NCI-H1092 treated with DMSO at 0.1 percent for 48 hours (cell line): ENCODE data around the gene SMIM34.
"Not testable (repeated sequence)": the region's sequence is repeated elsewhere in the genome, so short reads cannot be mapped to it uniquely, and the experiment has no call there.

ENCODE experiments used
- DNase-seq: peaks from one replicate; lab custom pipeline; 2025; lab: John Stamatoyannopoulos, UW

SMIM34 gene

GRCh38 chr21:34423805-34424204, at the start of gene SMIM34:
SMIM34 (minus strand) TSS chr21:34423951; CDS start chr21:34423839, 112 bp downstream.
- DNase-seq, result not testable (repeated sequence)

- not testable (repeated sequence) for DNase-seq
Observed at GRCh38 chr21:34467333-34467732, 43.6 kb upstream of the SMIM34 start.

- not testable (repeated sequence) for DNase-seq
Observed at GRCh38 chr21:34459426-34459825, 35.7 kb upstream of the SMIM34 start.

GRCh38 chr21:34458266-34458665, 34.5 kb upstream of the SMIM34 start:
- not testable (repeated sequence) for DNase-seq

- not testable (repeated sequence) for DNase-seq
Observed at GRCh38 chr21:34456180-34456579, 32.4 kb upstream of the SMIM34 start.

- DNase-seq, result not testable (repeated sequence)
Observed at GRCh38 chr21:34455628-34456027, 31.9 kb upstream of the SMIM34 start.

GRCh38 chr21:34447018-34447417, 23.3 kb upstream of the SMIM34 start:
- not testable (repeated sequence) for DNase-seq

- not testable (repeated sequence) for DNase-seq
Observed at GRCh38 chr21:34443486-34443885, 19.7 kb upstream of the SMIM34 start.

- DNase-seq, result not testable (repeated sequence)
Observed at GRCh38 chr21:34429710-34430109, 6.0 kb upstream of the SMIM34 start.

- DNase-seq, result not testable (repeated sequence)
Observed at GRCh38 chr21:34428441-34428840, 4.7 kb upstream of the SMIM34 start.

- DNase-seq, result not testable (repeated sequence)
Observed at GRCh38 chr21:34427339-34427738, 3.6 kb upstream of the SMIM34 start.

- DNase-seq, result not testable (repeated sequence)
Observed at GRCh38 chr21:34417448-34418077, 6.2 kb downstream of the SMIM34 start.

GRCh38 chr21:34407294-34407693, 16.5 kb downstream of the SMIM34 start:
- not testable (repeated sequence) for DNase-seq

GRCh38 chr21:34406676-34407075, 17.1 kb downstream of the SMIM34 start:
- DNase-seq, result not testable (repeated sequence)

- not testable (repeated sequence) for DNase-seq
Observed at GRCh38 chr21:34406102-34406501, 17.6 kb downstream of the SMIM34 start.

GRCh38 chr21:34405686-34406085, 18.1 kb downstream of the SMIM34 start:
- DNase-seq, result not testable (repeated sequence)

GRCh38 chr21:34404742-34405141, 19.0 kb downstream of the SMIM34 start:
- DNase-seq, result not testable (repeated sequence)

- DNase-seq, result not testable (repeated sequence)
Observed at GRCh38 chr21:34400522-34400921, 23.2 kb downstream of the SMIM34 start.

- not testable (repeated sequence) for DNase-seq
Observed at GRCh38 chr21:34383724-34384415, 39.9 kb downstream of the SMIM34 start.

- not testable (repeated sequence) for DNase-seq
Observed at GRCh38 chr21:34383138-34383537, 40.6 kb downstream of the SMIM34 start.

GRCh38 chr21:34375619-34375972, 48.2 kb downstream of the SMIM34 start:
- DNase-seq, result not testable (repeated sequence)

GRCh38 chr21:34374940-34375618, 48.7 kb downstream of the SMIM34 start, which contains the start of gene SMIM11:
SMIM11 (plus strand) TSS chr21:34375507; CDS start chr21:34379505, 3,998 bp downstream.
- not testable (repeated sequence) for DNase-seq

GRCh38 chr21:34374462-34374861, 49.3 kb downstream of the SMIM34 start:
- DNase-seq, result not testable (repeated sequence)
